Activated CD8-positive, alpha-beta memory T cell treated with anti-CD3 and anti-CD28 coated beads for 48 hours (primary cell): ENCODE results near the gene MED8.
"Not testable (repeated sequence)": the region's sequence is repeated elsewhere in the genome, so short reads cannot be mapped to it uniquely, and the experiment has no call there.

Source experiments
- DNase-seq, 3 experiments: peaks; one replicate each; pipeline ENCODE4 v3.0.0-alpha.2; 2020; ENCODE audit warnings: low read depth in 2 of 3, low spot score in 2 of 3

Gene MED8

GRCh38 chr1:43387976-43388599 is 1.5 kb downstream of the MED8 start:
- no peak for DNase-seq

- no peak for DNase-seq
Observed at GRCh38 chr1:43386676-43387075, 2.9 kb downstream of the MED8 start.

GRCh38 chr1:43383449-43383848 is 6.2 kb downstream of the MED8 start:
- DNase-seq, result no peak

GRCh38 chr1:43382027-43382779 is 7.4 kb downstream of the MED8 start:
- DNase-seq, result no peak

GRCh38 chr1:43381612-43382011 is 8.0 kb downstream of the MED8 start:
- DNase-seq, result no peak

- no peak for DNase-seq
Observed at GRCh38 chr1:43379476-43379875, 10.1 kb downstream of the MED8 start.

GRCh38 chr1:43377831-43378230 is 11.8 kb downstream of the MED8 start:
- no peak for DNase-seq

GRCh38 chr1:43376723-43377235 is 12.8 kb downstream of the MED8 start:
- no peak for DNase-seq

GRCh38 chr1:43373066-43373940 is 16.3 kb downstream of the MED8 start:
- DNase-seq, result no peak

- DNase-seq, result no peak
Observed at GRCh38 chr1:43372172-43372571, 17.4 kb downstream of the MED8 start.

- no peak for DNase-seq
Observed at GRCh38 chr1:43370564-43370963, 19.0 kb downstream of the MED8 start.

GRCh38 chr1:43369779-43370178 is 19.8 kb downstream of the MED8 start:
- not testable (repeated sequence) for DNase-seq

- no peak for DNase-seq
Observed at GRCh38 chr1:43368646-43369020, 21.0 kb downstream of the MED8 start.

GRCh38 chr1:43367904-43368645 is 21.5 kb downstream of the MED8 start, which contains the start of gene ELOVL1:
ELOVL1 (minus strand) TSS chr1:43368011; CDS start chr1:43365609, 2,402 bp downstream.
- DNase-seq, result peak; percentile 84 to 90 (median 87)

GRCh38 chr1:43367026-43367903 is 22.3 kb downstream of the MED8 start:
- no peak for DNase-seq

GRCh38 chr1:43366601-43367025 is 23.0 kb downstream of the MED8 start:
- DNase-seq, result no peak

GRCh38 chr1:43366179-43366578 is 23.4 kb downstream of the MED8 start:
- no peak for DNase-seq

GRCh38 chr1:43365678-43366077 is 23.9 kb downstream of the MED8 start:
- no peak for DNase-seq

- DNase-seq, result no peak
Observed at GRCh38 chr1:43363935-43364525, 25.6 kb downstream of the MED8 start.
